BJ (cell line): ENCODE measurements around the gene TAS2R38. TPM values are rescaled to one million over a fixed set of nuclear protein-coding genes. Genes with fewer than 3 reads are reported as not detected.

Experiments
- CTCF ChIA-PET: fragments of 350-600 bp; formaldehyde crosslinking; extraction: SDS; loops from one replicate; lab custom pipeline; 2021; ENCODE audit warnings: antibody characterized with exemption, inconsistent platforms; lab: Yijun Ruan, JAX
- POLR2A ChIA-PET: fragments of 300-600 bp; sonication (Branson Sonifier 250); formaldehyde crosslinking; extraction: SDS; loops from one replicate; lab custom pipeline; 2021; ENCODE audit warnings: antibody characterized with exemption; lab: Charles Lee
- DNase-seq: peaks from one replicate; pipeline ENCODE4 v3.0.0-alpha.2; 2011; ENCODE audit warnings: low read depth
- H3K27me3 ChIP-seq: 2 replicates; pipeline ENCODE4 v1.6.0; 2011; ENCODE audit warnings: low read length; ENCODE audit not compliant: control insufficient read depth, insufficient read depth
- H3K36me3 ChIP-seq: 2 replicates; pipeline ENCODE4 v1.5.1; 2011; ENCODE audit warnings: low read length; ENCODE audit not compliant: control insufficient read depth, insufficient read depth
- H3K4me3 ChIP-seq: 2 replicates; pipeline ENCODE4 v1.5.1; 2011; ENCODE audit warnings: low read depth, mild to moderate bottlenecking, control low read depth, low read length
- CTCF ChIP-seq: IDR thresholded peaks from 2 replicates; pipeline ENCODE4 v1.5.1; 2011; ENCODE audit warnings: low read depth, mild to moderate bottlenecking, control low read depth, inconsistent platforms, low read length, moderate library complexity; ENCODE audit not compliant: insufficient read depth
- polyA minus RNA-seq: library from RNA; depleted of rRNA, polyadenylated mRNA; stranded (reverse); fragments of >200 nt; gene quantifications from 2 replicates; pipeline ENCODE4 v1.2.3, GENCODE V29; 2011; rRNA and poly(A)+ RNA removed
- polyA plus RNA-seq: library from polyadenylated mRNA; depleted of rRNA; stranded (reverse); fragments of >200 nt; gene quantifications from 2 replicates; pipeline ENCODE4 v1.2.3, GENCODE V29; 2011; rRNA removed

TAS2R38 gene
- polyA plus RNA-seq (not detected in 2 replicates), polyA minus RNA-seq (not detected in 2 replicates)

DNA sequence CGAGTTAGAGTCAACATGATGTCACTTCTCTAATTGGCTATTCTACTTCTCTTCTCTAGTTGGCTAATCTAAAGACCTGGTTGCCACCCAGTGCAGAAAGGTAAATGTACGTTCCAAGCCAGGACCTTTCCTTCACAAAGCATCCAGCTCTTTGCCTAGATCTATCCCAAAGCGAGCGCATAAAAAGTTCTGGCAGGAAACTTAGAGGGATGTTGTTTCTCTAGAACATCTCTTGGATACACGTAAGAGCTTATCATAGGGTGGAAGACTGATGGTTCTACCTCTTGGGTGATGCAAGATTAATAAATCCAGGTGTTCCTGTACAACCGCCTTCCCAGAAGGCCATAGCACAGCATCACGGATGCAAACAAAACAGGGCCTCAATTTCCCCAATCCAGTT is at the start of gene TAS2R38:
Gene TAS2R38 (minus strand): TSS at position 101 of the 400 bp plus-strand sequence. CDS start 84 bp downstream, at position 17.
- H3K4me3 ChIP-seq, result no peak within 1 kb of the TSS
- no peak for TF ChIP-seq CTCF
- POLR2A ChIA-PET, result no interaction called here
- CTCF ChIA-PET, result no interaction called here
- no peaks in the 10 kb centered on the region for H3K36me3 ChIP-seq
- DNase-seq, result no peak
- H3K27me3 ChIP-seq, result no peaks in the 10 kb centered on the region

DNA sequence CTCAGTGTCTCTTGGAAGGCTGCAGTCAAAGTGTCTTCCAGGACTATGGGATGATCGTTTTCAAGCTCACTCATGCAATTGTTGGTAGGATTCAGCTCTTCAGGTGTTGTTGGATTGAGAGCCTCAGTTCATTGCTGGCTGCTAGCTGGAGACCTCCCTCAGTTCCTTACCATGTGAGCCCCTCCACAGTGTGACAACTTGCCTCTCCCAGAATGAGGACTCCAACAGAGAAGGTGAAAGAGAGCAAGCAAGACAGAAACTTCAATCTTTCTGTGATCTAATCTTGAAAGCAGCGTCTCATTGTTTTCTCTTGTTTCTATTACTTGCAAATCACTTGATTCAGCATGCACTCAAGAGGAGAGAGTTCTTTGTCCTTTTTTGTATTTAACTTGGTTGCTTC is 44.6 kb upstream of the TAS2R38 start:
- ChIA-PET CTCF (no interaction called here), POLR2A (no interaction called here)
- no peaks in the 10 kb centered on the region for H3K27me3 ChIP-seq
- no peak for DNase-seq
- H3K36me3 ChIP-seq, result no peaks in the 10 kb centered on the region
- no peak overlapping the region for H3K4me3 ChIP-seq
- TF ChIP-seq CTCF, result no peak

DNA sequence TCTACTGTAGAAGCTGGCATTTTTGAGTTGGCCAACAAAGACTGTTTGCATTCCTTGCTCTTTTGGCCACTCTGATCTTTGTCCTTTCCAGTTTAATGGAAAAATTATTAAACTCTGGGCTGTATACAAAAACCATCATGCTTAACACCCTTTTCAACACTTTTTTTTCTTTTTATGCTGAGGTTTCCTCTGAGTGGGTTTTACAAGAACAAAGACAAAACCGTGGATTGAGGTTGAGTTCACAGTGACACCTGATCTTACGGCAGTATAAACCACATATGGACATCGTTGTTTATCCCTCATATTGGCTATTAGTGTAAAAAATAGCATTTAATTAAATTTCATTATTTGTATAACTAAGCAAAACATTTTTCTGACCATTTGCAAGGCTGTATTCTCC is 43.9 kb upstream of the TAS2R38 start:
- DNase-seq, result no peak
- CTCF ChIA-PET, result no interaction called here
- Histone ChIP-seq H3K4me3 (no peak overlapping the region), H3K27me3 (no peaks in the 10 kb centered on the region), H3K36me3 (no peaks in the 10 kb centered on the region)
- POLR2A ChIA-PET, result no interaction called here
- no peak for TF ChIP-seq CTCF

DNA sequence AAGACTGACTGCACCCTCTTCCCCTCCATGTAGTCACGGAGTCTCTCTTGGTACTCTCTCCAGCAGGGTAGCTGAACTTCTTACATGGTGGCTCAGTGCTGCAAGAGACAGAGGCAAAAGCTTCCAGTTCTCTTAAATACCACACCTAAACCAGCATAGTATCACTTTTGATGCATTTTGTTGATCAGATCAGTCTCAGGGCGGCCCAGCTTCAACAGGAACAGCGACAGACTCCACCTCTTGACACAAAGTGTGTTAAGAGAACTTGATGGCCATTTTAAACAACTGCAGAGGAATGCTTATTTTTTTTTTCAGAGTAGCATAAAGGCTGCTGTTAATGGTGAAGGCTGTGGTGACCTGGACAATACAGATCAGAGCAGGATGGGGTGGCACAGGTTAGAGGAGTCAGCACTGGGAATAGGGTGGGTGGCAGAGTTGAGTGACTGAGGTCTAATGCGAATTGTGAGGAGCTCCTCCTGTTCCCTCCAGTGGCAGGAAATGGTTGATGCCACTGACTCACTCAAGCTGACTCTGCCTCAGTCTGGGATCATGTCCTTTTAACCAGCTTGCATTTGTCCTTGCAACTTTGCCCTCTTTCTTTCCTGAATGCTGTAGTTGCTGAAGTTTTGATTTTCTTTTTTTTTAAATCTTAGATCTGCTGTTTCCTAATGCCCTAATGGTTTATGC is 39.4 kb upstream of the TAS2R38 start:
- no peak for TF ChIP-seq CTCF
- Histone ChIP-seq H3K4me3 (no peak overlapping the region), H3K27me3 (no peaks in the 10 kb centered on the region), H3K36me3 (no peaks in the 10 kb centered on the region)
- no peak for DNase-seq
- ChIA-PET CTCF (interaction anchor here (0.6 kb wide), 1 partner anchor 28 kb away, joined by 3 read pairs; no protein-coding TSS in a partner anchor), POLR2A (no interaction called here)

- ChIA-PET POLR2A (no interaction called here), CTCF (no interaction called here)
- no peak for DNase-seq
- no peaks in the 10 kb centered on the region for H3K27me3 ChIP-seq
- H3K4me3 ChIP-seq, result no peak overlapping the region
- no peaks in the 10 kb centered on the region for H3K36me3 ChIP-seq
- TF ChIP-seq CTCF, result no peak
Measured at GRCh38 chr7:142010952-142011548, 37.5 kb upstream of the TAS2R38 start.
